RWPE2 (cell line): Measurements from ENCODE around the gene DMD.

Experiments
- ATAC-seq: fragments of 200-7000 bp; cut with Tn5 transposase; 3 replicates; pipeline ENCODE4 v1.9.1; 2021; ENCODE audit warnings: low read depth
- DNase-seq: peaks from one replicate; pipeline ENCODE4 v3.0.0-alpha.2; 2020; ENCODE audit warnings: low spot score
- H3K27ac ChIP-seq: fragments of 450-650 bp; 2 replicates; pipeline ENCODE4 v1.5.1; 2017; ENCODE audit warnings: mild to moderate bottlenecking; ENCODE audit not compliant: poor library complexity, severe bottlenecking
- H3K27me3 ChIP-seq: fragments of 250-450 bp; sonication (Bioruptor Pico); 2 replicates; pipeline ENCODE4 v1.5.1; 2021; ENCODE audit warnings: mild to moderate bottlenecking, moderate library complexity; ENCODE audit not compliant: insufficient read depth, poor library complexity, severe bottlenecking
- H3K36me3 ChIP-seq: fragments of 250-450 bp; sonication (Bioruptor Pico); 2 replicates; pipeline ENCODE4 v1.5.1; 2020; ENCODE audit warnings: low read depth, mild to moderate bottlenecking, moderate library complexity
- H3K4me1 ChIP-seq: fragments of 250-450 bp; sonication (Bioruptor Pico); 2 replicates; pipeline ENCODE4 v1.5.1; 2021; ENCODE audit warnings: mild to moderate bottlenecking, moderate library complexity; ENCODE audit not compliant: insufficient read depth, poor library complexity, severe bottlenecking
- H3K4me3 ChIP-seq: fragments of 250-450 bp; sonication (Bioruptor Pico); 2 replicates; pipeline ENCODE4 v1.5.1; 2021; ENCODE audit warnings: mild to moderate bottlenecking, moderate library complexity; ENCODE audit not compliant: severe bottlenecking
- H3K9me3 ChIP-seq: fragments of 250-450 bp; sonication (Bioruptor Pico); 2 replicates; pipeline ENCODE4 v1.5.1; 2021; ENCODE audit warnings: mild to moderate bottlenecking, moderate library complexity; ENCODE audit not compliant: severe bottlenecking
- CTCF ChIP-seq: fragments of 450-650 bp; IDR thresholded peaks from one replicate; pipeline ENCODE4 v1.5.1; 2017; ENCODE audit warnings: mild to moderate bottlenecking, moderate library complexity; ENCODE audit not compliant: poor library complexity, severe bottlenecking

DMD gene

GRCh38 chrX:31547816-31548215 lies 1663.5 kb downstream of the DMD start:
- no peaks in the 10 kb centered on the region for H3K27me3 ChIP-seq
- H3K4me3 ChIP-seq: no peak overlapping the region
- H3K36me3 ChIP-seq: no peaks in the 10 kb centered on the region
- no peak for TF ChIP-seq CTCF
- no peak overlapping the region for H3K27ac ChIP-seq
- ATAC-seq (no peak), DNase-seq (no peak)
- peaks cover 9% of the 10 kb centered on the region for H3K4me1 ChIP-seq
- H3K9me3 ChIP-seq: no peaks in the 10 kb centered on the region

GRCh38 chrX:31547416-31547815 lies 1663.9 kb downstream of the DMD start:
- H3K9me3 ChIP-seq: no peaks in the 10 kb centered on the region
- no peak for ATAC-seq
- no peak overlapping the region for H3K4me3 ChIP-seq
- no peak for DNase-seq
- no peak overlapping the region for H3K27ac ChIP-seq
- no peaks in the 10 kb centered on the region for H3K36me3 ChIP-seq
- peaks cover 9% of the 10 kb centered on the region for H3K4me1 ChIP-seq
- TF ChIP-seq CTCF: no peak
- H3K27me3 ChIP-seq: no peaks in the 10 kb centered on the region

GRCh38 chrX:31546126-31546525 lies 1665.2 kb downstream of the DMD start:
- H3K4me3 ChIP-seq: no peak overlapping the region
- no peaks in the 10 kb centered on the region for H3K36me3 ChIP-seq
- H3K27ac ChIP-seq: peak overlapping the region; percentile 35
- no peak for TF ChIP-seq CTCF
- H3K9me3 ChIP-seq: no peaks in the 10 kb centered on the region
- H3K27me3 ChIP-seq: no peaks in the 10 kb centered on the region
- H3K4me1 ChIP-seq: peaks cover 9% of the 10 kb centered on the region
- DNase-seq (peak; percentile 29), ATAC-seq (peak; percentile 87)

- ATAC-seq (no peak), DNase-seq (no peak)
- no peak overlapping the region for H3K4me3 ChIP-seq
- TF ChIP-seq CTCF: no peak
- no peaks in the 10 kb centered on the region for H3K27me3 ChIP-seq
- H3K27ac ChIP-seq: peak overlapping the region; percentile 35
- no peaks in the 10 kb centered on the region for H3K36me3 ChIP-seq
- H3K9me3 ChIP-seq: no peaks in the 10 kb centered on the region
- H3K4me1 ChIP-seq: peaks cover 9% of the 10 kb centered on the region
Observed at GRCh38 chrX:31545726-31546125, 1665.6 kb downstream of the DMD start.

- TF ChIP-seq CTCF: no peak
- peaks cover 9% of the 10 kb centered on the region for H3K4me1 ChIP-seq
- H3K27ac ChIP-seq: peak overlapping the region; percentile 35
- no peaks in the 10 kb centered on the region for H3K9me3 ChIP-seq
- DNase-seq (no peak), ATAC-seq (no peak)
- no peaks in the 10 kb centered on the region for H3K27me3 ChIP-seq
- no peak overlapping the region for H3K4me3 ChIP-seq
- H3K36me3 ChIP-seq: no peaks in the 10 kb centered on the region
Observed at GRCh38 chrX:31545191-31545590, 1666.2 kb downstream of the DMD start.
